AG10803 (cell line): ENCODE measurements around the gene INPP5D.

Experiments
- DNase-seq: peaks from one replicate; pipeline ENCODE4 v3.0.0; 2010; ENCODE audit warnings: low read depth
- H3K4me3 ChIP-seq: 2 replicates; pipeline ENCODE4 v1.5.1; 2011; ENCODE audit warnings: mild to moderate bottlenecking, low read length, control low read depth
- CTCF ChIP-seq: conservative IDR thresholded peaks from 2 replicates; pipeline ENCODE4 v1.5.1; 2011; ENCODE audit warnings: mild to moderate bottlenecking, low read length, control low read depth, inconsistent platforms

Gene INPP5D

GRCh38 chr2:233039212-233039845, 20.8 kb upstream of the INPP5D start:
- TF ChIP-seq CTCF: no peak
- H3K4me3 ChIP-seq: no peak overlapping the region
- no peak for DNase-seq

- no peak overlapping the region for H3K4me3 ChIP-seq
- TF ChIP-seq CTCF: no peak
- DNase-seq: no peak
These were observed 20.2 kb upstream of the INPP5D start for GRCh38 chr2:233039846-233040530.

GRCh38 chr2:233040571-233040970, 19.6 kb upstream of the INPP5D start:
- TF ChIP-seq CTCF: no peak
- no peak for DNase-seq
- no peak overlapping the region for H3K4me3 ChIP-seq

- H3K4me3 ChIP-seq: no peak overlapping the region
- no peak for TF ChIP-seq CTCF
- DNase-seq: no peak
These were observed 18.3 kb upstream of the INPP5D start for GRCh38 chr2:233041722-233042323.

- DNase-seq: no peak
- no peak for TF ChIP-seq CTCF
- no peak overlapping the region for H3K4me3 ChIP-seq
These were observed 17.6 kb upstream of the INPP5D start for GRCh38 chr2:233042549-233042948.

- no peak for TF ChIP-seq CTCF
- no peak for DNase-seq
- no peak overlapping the region for H3K4me3 ChIP-seq
These were observed 15.1 kb upstream of the INPP5D start for GRCh38 chr2:233044974-233045605.
